Choroid plexus epithelial cell (primary cell): ENCODE data around the gene METTL21C.

Experiments used
- DNase-seq: peaks from one replicate; pipeline ENCODE4 v3.0.0-alpha.2; 2010; ENCODE audit warnings: low read depth
- H3K4me3 ChIP-seq: 2 replicates; pipeline ENCODE4 v1.5.1; 2011; ENCODE audit warnings: low read depth, mild to moderate bottlenecking, control low read depth, low read length, moderate library complexity
- TF ChIP-seq, protein P1 (sequence below): conservative IDR thresholded peaks from 2 replicates; pipeline ENCODE4 v1.5.1; 2011; ENCODE audit warnings: low read depth, mild to moderate bottlenecking, control low read depth, inconsistent platforms, low read length, moderate library complexity

Gene METTL21C

DNA sequence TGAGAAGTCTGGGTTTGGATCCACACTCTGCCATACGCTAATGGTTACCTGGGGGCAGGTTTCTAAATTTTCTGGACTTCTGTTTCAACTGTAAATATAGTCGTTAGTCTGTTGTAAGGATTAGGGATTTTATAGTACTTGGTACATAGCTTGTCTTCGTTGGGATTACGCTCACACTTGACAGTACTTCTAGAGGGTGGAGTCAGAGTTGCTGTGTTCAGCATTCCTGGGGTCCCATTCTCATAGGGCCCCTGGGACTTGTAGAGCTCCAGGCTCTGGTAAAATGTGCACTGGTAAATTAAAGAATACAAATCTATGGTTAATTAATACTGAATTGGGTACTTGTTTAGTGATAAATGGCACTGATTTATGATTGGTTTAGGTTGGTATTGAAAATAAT lies 52.8 kb downstream of the METTL21C start:
- no peak for DNase-seq
- TF ChIP-seq, protein P1, sequence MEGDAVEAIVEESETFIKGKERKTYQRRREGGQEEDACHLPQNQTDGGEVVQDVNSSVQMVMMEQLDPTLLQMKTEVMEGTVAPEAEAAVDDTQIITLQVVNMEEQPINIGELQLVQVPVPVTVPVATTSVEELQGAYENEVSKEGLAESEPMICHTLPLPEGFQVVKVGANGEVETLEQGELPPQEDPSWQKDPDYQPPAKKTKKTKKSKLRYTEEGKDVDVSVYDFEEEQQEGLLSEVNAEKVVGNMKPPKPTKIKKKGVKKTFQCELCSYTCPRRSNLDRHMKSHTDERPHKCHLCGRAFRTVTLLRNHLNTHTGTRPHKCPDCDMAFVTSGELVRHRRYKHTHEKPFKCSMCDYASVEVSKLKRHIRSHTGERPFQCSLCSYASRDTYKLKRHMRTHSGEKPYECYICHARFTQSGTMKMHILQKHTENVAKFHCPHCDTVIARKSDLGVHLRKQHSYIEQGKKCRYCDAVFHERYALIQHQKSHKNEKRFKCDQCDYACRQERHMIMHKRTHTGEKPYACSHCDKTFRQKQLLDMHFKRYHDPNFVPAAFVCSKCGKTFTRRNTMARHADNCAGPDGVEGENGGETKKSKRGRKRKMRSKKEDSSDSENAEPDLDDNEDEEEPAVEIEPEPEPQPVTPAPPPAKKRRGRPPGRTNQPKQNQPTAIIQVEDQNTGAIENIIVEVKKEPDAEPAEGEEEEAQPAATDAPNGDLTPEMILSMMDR = no peak
- H3K4me3 ChIP-seq = no peak overlapping the region

DNA sequence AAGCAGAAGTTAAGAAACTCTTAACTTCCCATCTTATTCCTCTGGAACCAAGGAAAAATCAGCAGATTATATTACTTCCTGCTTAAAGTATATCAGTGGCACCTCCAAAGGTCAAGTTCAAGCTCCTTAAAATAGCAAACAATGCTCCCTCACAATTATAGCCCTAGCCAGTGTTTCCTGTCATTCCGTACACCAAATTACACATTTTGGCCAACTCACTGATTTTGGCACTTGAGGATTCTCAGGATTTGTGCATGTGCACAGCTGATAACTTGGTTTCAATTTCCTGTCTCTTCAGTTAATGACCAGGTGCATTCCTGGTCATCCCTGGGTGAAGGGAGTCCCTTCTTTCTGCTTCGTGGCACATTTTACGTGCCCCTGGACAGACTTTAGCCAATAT lies 56.1 kb downstream of the METTL21C start:
- TF ChIP-seq, protein P1 = no peak
- no peak for DNase-seq
- no peak overlapping the region for H3K4me3 ChIP-seq
